Stimulated activated CD4-positive, alpha-beta T cell treated with anti-CD3 and anti-CD28 coated beads, Interleukin-4, amount 100 ng/mL, for 1 hour (primary cell): ENCODE data around the gene SRPK2.
"Not testable (repeated sequence)": the region's sequence is repeated elsewhere in the genome, so short reads cannot be mapped to it uniquely, and the experiment has no call there.

Source experiments
- DNase-seq: peaks from one replicate; pipeline ENCODE4 v3.0.0-alpha.2; 2020

SRPK2 gene

DNA sequence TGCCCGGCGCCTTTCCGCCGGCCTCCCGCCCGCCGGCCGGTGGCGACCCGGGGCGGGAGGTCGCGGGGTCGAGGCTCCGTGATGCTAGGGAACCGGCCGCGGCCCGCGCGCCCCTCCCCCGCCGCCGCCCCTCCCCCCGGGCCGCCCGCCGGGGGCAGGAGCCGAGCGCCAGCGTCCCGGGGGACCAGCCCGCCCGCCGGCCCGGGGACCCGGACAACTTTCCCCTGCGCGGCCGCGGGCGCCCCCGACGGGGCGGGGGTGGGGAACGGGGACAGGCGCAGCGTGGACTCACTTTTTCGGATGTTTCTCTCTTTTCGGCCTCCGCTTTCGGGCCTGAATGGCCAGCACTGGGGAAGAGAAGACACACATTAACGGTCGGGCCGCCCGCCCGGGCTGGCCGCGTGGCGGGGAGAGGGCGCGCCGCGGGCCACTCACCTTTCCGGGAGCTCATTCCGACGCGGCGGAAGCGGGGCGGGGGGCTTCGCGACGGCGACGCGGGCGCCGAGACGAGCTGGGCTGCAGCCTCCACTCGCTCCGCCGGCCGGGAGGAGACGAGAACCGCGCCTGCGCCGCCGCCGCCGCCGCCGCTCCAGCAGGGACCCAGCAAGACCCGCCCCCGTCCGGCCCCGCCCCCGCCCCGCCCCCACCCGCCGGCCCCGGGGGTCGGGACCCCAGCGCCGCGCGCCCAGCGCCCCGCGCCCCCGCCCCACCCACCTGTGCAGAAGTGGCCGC is at the start of gene SRPK2:
SRPK2 (minus strand) TSS at position 566 of the 732 bp plus-strand sequence.
- peak; percentile 79 for DNase-seq

DNA sequence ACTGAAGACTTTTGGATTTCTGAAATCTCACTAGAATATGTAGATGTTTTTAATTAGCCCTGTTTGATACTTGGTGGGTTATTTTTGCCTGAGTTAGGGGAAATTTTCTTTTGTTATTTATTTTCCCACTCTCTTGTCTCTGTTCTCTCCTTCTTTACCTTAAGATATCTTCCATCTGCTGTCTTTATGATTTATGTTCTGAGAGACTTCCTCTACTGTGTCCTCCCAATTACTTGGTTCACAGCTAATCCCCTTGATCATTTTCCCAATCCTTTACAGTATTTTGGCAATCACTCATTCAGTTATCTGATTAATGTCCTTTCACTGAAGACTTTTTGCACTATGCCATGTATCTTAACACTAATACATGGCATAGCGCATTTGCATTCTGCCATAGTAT is 49.5 kb upstream of the SRPK2 start:
- DNase-seq = no peak

DNA sequence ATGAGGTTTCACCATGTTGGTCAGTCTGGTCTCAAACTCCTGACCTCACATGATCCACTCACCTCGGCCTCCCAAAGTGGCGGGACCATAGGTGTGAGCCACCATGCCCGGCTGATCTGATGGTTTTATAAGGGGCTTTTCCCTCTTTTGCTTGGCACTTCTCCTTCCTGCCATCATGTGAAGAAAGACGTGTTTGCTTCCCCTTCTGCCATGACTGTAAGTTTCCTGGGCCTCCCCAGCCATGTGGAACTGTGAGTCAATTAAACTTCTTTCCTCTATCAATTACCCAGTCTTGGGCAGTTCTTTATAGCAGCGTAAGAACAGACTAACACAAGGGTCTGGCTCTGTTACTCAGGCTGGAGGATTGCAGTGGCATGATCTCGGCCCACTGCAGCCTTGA is 48.6 kb upstream of the SRPK2 start:
- not testable (repeated sequence) for DNase-seq

DNA sequence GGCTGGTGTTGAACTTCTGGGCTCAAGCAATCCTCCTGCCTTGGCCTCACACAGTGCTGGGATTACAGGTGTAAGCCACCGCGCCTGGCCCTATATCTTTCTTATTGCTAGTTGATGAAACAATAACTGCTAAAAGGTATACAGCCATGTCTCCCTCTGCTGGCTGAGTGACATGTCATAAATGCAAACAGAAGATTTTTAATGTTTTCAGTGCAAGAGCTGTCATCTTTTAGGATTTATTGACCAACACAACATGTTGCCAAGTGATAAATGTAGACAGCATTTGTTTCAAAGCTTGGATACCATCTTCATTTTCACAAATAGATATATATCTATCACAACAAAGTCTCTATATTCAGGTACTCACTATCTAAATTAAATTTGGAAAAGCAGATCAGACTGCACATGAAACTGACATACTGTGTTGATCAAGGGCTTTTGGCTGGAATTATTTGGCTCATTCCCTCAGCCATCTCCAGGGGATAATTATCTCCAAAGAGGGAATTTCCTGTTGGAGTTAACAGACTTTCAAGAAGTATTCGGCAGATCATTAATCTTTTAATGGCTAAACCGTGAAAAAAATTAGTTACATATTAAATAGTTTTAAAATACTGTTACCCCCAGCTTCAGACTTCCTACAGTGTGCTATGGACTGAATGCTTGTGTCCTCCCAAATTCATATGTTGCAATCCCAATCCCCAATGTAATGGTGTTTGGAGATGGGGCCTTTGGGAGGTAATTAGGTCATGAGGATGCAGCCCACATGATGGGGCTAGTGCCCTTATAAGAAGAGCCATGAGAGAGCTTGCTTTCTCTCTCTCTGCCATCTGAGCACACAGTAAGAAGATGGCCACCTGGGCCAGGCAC is 41.3 kb upstream of the SRPK2 start:
- DNase-seq = peak; percentile 27

DNA sequence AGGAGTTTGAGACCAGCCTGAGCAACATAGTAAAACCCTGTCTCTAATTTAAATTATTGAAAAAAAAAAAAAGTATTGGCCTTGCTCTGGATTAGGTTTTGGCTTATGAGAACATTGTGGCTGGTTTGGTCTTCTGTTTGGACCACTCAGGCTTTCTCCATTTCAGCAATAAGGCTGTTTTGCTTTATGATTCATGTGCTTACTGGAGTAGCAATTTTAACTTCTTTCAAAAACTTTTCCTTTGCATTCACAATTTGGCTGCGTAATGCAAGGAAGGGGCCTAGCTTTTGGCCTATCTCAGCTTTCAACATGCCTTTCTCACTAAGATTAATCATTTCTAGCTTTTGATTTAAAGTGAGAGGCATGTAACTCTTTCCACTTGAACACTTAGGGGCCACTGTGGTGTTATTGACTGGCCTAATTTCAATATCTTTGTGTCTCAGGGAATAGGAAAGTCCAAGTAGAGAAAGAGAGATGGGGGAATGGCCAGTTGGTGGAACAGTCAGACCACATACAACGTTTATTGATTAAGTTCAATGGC is 38.0 kb upstream of the SRPK2 start:
- no peak for DNase-seq

DNA sequence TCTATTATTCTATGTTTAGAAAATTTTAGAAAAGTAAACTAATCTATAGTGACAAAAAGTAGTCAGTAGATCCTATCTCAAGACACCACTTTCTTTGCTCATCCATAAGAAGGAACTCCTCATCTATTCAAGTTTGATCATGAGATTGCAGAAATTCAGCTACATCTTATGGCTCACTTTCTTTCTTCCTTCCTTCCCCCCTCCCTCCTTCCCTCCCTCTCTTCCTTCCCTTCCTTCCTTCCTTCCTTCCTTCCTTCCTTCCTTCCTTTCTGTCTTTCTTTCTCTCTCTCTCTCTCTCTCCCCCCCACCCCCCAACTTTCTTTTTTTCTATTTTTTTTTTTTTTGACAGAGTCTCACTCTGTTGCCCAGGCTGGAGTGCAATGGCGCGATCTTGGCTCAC is 35.3 kb upstream of the SRPK2 start:
- no peak for DNase-seq

DNA sequence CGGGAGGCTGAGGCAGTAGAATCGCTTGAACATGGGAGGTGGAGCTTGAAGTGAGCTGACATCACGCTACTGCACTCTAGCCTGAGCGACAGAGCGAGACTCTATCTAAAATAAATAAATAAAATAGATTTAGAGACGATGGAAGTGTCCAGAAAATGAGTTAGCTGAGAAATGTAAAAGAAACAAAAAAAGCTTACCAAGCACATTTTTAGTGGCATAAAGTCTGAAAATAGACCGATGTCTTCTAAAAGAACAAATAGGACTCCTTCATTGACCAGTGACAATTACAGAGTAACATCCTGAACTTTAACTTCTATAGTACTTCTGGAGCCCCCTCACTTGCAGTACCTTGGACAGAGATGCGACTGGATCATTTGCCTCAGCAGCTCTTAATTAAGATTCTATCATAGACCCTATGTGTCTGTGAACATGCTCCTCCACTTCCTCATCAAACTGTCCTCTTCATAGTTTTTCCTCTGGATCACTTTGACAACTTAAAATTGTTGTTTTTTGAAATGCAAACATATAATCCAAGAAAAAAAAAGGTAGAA is 25.2 kb upstream of the SRPK2 start:
- no peak for DNase-seq

DNA sequence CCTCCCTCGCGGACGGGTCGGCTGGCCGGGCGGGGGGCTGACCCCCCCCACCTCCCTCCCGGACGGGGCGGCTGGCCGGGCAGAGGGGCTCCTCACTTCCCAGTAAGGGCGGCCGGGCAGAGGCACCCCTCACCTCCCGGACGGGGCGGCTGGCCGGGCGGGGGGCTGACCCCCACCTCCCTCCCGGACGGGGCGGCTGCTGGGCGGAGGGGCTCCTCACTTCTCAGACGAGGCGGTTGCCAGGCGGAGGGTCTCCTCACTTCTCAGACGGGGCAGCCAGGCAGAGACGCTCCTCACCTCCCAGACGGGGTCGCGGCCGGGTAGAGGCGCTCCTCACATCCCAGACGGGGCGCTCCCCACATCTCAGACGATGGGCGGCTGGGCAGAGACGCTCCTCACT is 22.1 kb upstream of the SRPK2 start:
- not testable (repeated sequence) for DNase-seq

DNA sequence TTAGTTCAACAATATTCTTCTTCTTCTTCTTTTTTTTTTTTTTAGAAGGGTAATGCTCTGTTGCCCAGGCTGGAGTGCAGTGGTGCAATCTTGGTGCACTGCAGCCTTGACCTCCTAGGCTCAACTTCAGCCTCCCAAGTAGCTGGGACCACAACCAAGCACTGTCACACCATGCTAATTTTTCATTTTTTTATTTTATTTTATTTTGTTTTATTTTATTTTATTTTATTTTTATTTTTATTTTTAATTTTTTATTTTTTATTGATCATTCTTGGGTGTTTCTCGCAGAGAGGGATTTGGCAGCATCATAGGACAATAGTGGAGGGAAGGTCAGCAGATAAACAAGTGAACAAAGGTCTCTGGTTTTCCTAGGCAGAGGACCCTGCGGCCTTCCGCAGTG is 21.1 kb upstream of the SRPK2 start:
- not testable (repeated sequence) for DNase-seq

DNA sequence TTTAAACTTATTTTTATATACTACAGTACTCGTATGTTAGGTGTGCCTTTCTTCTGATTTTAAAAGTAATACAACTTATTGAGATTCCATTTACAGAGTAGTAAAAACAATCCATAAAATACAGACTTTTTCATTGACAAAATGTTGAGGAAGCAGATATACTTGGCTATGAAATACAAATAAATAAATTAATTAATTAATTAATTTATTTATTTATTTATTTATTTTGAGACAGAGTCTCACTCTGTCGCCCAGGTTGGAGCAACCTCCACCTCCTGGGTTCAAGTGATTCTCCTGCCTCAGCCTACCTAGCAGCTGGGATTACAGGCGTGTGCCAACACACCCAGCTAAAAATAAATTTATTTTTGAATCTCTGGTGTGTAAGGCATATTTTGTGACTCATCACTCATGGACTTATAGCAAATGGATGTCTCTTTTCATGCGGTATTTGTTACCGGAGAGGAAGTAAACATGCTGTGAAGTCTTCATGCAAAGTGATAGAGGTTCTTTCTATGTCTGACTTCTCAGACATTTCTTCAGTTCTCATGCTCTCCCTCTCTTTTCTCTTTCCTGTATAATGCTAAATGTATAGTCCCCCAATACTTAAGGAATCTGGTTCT is 20.2 kb upstream of the SRPK2 start:
- no peak for DNase-seq

DNA sequence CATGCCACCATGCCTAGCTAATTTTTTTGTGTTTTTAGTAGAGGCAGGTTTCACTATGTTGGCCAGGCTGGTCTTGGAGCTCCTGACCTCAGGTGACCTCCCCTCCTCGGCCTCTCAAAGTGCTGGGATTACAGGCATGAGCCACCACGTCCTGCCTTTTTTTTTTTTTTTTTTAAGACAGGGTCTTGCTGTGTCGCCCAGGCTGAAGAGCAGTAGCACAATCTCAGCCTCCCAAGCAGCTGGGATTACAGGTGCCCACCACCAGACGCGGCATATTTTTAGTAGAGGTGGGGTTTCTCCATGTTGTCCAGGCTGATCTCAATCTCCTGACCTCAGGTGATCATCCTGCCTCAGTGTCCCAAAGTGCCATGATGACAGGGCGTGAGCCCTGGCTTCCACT is 14.4 kb upstream of the SRPK2 start:
- no peak for DNase-seq

DNA sequence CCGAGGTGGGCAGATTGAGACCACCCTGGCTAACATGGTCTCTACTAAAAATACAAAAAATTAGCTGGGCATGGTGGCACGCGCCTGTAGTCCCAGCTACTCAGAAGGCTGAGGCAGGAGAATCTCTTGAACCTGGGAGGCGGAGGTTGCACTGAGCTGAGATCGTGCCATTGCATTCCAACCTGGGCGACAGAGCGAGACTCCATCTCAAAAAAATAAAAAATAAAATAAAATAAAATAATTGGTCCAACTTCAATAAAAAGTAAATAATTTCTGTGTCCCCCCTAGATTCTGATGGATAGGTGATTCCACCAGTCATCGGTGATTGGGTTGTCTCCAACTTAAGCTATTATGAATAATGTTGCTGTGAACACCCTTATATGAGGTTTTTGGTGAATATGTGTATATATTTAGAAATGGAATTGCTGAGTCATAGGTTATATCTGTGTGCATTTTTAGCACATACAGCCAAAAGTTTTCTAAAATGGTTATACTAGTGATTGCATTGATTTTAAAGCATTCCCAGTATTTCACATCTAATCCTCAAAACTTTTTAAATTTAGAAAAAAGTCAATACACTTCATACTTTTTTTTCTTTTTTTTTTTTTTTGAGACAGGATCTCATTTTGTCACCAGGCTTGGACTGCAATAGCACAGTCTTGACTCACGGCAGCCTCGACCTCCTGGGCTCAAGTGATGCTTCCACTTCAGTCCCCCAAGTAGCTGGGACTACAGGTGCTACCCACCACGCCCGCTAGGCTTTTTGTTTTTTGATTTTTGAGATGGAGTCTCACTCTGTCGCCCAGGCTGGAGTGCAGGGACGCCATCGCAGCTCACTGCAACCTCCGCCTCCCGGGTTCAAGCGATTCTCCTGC is 13.7 kb upstream of the SRPK2 start:
- DNase-seq = no peak

DNA sequence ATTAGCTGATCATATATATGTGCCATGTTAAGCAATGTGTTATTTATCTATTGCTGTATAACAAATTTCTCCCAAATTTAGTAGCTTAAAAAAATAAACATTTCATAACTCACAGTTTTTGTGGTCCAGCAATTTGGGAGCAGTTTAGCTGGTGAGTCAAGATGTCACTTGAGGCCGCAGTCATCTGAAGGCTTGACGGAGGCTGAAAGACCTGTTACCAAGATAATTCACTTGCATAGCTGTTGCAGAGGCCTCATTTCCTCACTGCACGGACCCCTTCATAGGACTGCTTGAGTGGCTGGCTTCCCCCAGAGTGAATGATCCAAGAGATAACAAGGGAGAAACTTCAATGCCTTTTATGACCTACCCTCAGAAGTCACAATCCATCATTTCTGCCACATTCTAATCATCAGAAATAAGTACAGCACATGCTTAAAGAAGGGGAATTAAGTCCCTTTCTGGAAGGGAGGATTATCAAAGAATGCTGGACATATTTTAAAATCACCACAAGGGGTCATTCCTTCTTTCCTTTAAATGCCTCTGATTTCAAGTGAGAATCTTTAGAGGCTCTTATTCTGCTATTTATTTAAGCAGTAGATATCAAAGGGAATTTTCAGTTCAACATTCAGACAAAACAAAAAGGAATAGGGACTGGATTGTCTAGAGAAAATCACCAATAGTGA is 10.5 kb upstream of the SRPK2 start:
- DNase-seq = no peak

DNA sequence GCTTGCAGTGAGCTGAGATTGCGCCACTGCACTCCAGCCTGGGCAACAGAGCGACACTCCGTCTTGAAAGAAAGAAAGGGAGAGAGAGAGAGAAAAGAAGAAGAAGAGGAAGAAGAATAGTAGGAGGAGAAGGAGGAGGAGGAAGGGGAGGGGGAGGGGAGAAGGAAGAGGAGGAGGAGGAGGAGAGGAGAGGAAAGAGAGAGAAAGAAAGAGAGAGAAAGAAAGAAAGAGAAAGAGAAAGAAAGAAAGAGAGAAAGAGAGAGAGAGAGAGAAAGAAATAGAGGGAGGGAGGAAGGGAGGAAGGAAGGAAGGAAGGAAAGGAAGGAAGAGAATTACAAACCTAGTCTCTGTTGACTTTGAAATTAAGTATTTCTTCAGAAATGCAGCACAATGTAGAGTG is 7.8 kb upstream of the SRPK2 start:
- DNase-seq = no peak

DNA sequence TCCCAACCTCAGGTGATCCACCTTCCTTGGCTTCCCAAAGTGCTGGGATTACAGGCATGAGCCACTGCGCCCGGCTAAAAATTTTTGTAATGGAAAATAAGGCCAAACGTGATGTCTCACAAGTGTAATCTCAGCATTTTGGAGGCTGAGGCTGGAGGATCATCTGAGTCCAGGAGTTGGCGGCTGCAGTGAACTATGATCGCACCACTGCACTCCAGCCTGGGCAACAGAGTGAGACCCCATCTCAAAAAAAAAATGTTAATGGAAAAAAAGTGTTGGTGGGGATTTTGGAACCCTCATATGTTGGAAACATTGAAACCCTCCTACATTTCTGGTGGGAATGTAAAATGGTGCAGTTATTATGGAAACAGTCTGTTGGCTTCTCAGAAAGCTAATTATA is 2.7 kb upstream of the SRPK2 start:
- no peak for DNase-seq

DNA sequence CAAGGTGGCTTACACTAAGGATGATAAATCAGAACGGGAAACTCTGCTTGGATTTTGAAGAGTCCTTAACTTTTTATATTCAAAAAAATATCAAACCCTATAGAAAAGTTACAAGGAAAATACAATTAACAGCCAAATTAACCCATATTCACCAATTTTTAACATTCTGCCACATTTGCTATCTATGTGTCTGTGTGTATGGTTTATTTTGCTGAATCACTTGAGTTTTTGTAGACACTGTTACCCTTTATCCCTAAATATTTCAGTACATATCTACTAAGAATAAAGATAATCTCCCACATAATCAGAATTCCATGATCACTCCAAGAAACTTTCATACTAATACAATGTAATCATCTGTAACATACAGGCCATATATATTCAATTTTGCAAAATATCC is 1.2 kb upstream of the SRPK2 start:
- DNase-seq = no peak

DNA sequence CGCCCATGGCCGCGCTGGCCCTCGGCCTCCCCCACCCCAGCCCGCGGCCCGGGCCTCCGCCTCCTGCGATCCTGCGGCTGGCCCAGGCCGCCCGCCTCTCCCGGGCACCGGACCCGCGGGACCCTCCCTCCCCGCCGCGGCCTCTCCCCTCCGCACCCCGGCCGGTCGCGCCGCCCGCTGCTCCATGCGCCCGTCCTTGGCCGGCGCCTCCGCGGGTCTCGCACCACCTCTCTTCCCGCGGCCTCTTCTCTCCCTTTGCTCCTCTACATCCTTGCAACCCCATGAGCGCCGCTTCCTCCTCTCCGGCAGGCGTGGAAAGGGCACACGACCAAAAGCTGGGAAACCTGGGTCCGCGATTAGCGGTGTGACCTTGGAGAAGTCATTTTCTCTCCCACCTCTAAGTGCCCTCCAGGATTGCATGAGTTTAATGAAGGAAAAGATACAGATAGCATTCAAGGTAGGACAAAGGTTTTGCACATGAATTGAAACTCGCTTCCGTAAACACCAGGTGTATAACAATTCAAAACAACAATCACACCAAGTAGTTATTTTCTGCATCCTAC is 448 bp upstream of the SRPK2 start:
- no peak for DNase-seq

DNA sequence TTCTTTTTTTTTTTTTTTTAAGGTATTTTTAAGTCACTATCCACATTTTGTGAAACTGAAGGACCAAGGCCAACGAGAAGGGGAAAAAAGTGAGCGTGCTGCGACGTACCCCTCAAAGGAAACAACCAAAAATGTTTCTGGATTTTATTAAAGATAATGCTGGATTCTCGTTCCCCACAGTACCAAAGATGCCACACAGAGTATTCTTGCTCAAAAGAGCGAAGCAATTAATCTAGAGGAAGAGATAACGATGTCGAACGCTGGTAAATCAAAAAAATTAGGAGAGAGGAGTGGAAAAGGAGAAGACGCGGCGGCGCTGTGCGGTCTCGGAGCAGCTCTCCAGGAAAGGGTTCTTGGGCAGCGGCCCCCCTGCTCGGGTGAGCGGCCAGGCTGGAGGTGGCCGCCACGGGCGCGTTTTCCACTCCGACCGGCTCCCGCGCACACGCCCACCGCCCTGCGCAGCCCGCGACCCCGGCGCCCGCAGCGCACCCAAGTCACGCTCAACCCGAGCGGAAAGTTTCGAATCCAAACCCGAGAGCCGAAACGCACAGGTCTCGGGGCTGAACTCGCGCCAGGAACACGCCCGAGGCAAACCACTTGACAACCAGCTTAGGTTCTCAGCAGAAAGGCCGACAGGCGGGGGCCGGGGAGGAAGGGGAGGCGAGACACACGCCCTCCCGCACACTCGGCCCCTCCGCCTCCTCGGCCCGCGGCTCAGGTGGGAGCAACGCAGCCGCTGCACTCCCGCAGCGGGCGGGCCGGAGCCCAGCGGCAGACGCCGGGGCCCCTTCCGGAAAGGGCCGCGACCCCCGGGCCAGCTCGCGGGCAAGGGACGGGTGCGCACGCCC is 989 bp downstream of the SRPK2 start:
- peak; percentile 53 for DNase-seq

DNA sequence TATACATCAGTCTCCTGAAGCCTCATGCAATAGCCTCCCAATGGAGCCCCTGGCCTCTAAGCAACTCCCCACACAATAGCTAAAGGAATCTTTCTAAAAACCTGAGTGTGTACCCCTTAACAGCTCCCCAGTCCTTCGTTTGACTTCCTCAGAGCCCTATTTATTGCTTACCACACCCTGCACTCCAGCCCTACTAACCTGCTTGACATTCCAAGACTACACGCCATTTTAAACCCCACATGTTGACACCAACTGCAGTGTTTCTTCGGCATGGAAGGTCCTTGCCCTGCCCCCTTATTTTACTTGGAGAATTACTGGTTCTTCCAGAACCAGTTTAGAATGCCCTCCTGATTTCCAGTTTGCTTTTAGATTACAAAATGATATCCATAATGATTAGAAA is 10.8 kb downstream of the SRPK2 start:
- DNase-seq = no peak

DNA sequence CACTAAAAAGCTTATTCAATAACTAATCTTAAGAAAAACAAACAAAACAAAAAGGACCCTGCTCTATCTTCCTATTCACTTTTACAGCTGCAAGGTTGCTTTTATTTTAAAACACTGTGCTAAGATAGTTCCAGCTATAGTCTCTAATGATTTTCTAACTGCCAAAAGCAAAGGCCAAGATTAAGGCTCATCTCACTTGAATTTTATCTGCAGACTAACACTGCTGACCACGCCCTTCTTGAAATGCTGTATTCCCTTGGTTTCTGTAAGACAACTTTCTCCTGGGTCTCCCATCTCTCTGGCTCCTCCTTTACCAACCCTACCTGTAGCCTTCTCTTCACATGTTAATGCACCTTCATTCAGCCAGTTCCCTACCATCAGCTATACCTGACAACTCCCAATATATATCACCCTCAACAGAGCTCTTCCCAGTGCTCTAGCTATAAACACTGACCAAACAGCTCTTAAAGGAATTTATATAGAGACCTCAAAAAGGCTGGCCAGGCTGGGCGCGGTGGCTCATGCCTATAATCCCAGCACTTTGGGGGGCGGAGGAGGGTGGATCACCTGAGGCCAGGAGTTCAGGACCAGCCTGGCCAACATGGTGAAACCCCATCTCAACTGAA is 11.7 kb downstream of the SRPK2 start:
- DNase-seq = no peak
